Mesendoderm (in vitro differentiated cells): ENCODE measurements around the gene PCDHB12.
A peak's percentile ranks its signal among the peaks of the same experiment; 100 is the strongest.
"Not testable (repeated sequence)": the region's sequence is repeated elsewhere in the genome, so short reads cannot be mapped to it uniquely, and the experiment has no call there.

Experiments used
- DNase-seq: peaks from one replicate; pipeline ENCODE4 v3.0.0; 2013
- H2AK5ac ChIP-seq: 2 replicates; pipeline ENCODE4 v1.6.1; 2013; ENCODE audit warnings: low read length, inconsistent platforms
- H2BK120ac ChIP-seq: 2 replicates; pipeline ENCODE4 v1.6.1; 2013; ENCODE audit warnings: low read depth, mild to moderate bottlenecking, low read length, moderate library complexity, mixed read lengths
- H2BK15ac ChIP-seq: replicated peaks from 2 replicates; pipeline ENCODE4 v1.6.1; 2013; ENCODE audit warnings: low read depth, mild to moderate bottlenecking, moderate library complexity
- H2BK5ac ChIP-seq: 2 replicates; pipeline ENCODE4 v1.6.1; 2013; ENCODE audit warnings: low read length, inconsistent platforms
- H3K18ac ChIP-seq: 2 replicates; pipeline ENCODE4 v1.6.1; 2013; ENCODE audit warnings: mild to moderate bottlenecking, low read length, mixed read lengths
- H3K23ac ChIP-seq: one replicate; pipeline ENCODE4 v1.6.1; 2013; ENCODE audit warnings: low read length
- H3K27ac ChIP-seq: 2 replicates; pipeline ENCODE4 v1.5.1; 2013; ENCODE audit warnings: low read depth, mild to moderate bottlenecking, inconsistent platforms, low read length, moderate library complexity
- H3K27me3 ChIP-seq: 2 replicates; pipeline ENCODE4 v1.6.1; 2013; ENCODE audit warnings: low read length, control low read depth, mild to moderate bottlenecking, inconsistent platforms; ENCODE audit not compliant: insufficient read depth, poor library complexity
- H3K36me3 ChIP-seq: 2 replicates; pipeline ENCODE4 v1.6.1; 2013; ENCODE audit warnings: low read length, inconsistent platforms; ENCODE audit not compliant: control insufficient read depth, insufficient read depth
- H3K4ac ChIP-seq: one replicate; pipeline ENCODE4 v1.6.1; 2013; ENCODE audit warnings: low read depth, mild to moderate bottlenecking, low read length, moderate library complexity
- H3K4me1 ChIP-seq: 2 replicates; pipeline ENCODE4 v1.6.1; 2013; ENCODE audit warnings: low read depth, low read length, inconsistent platforms; ENCODE audit not compliant: control insufficient read depth
- H3K4me2 ChIP-seq: 2 replicates; pipeline ENCODE4 v1.6.1; 2013; ENCODE audit warnings: low read length
- H3K4me3 ChIP-seq: 2 replicates; pipeline ENCODE4 v1.5.1; 2013; ENCODE audit warnings: mild to moderate bottlenecking, low read length
- H3K56ac ChIP-seq: one replicate; pipeline ENCODE4 v1.6.1; 2013; ENCODE audit warnings: low read length
- H3K79me1 ChIP-seq: 2 replicates; pipeline ENCODE4 v1.6.1; 2013; ENCODE audit warnings: low read length, inconsistent platforms
- H3K79me2 ChIP-seq: 2 replicates; pipeline ENCODE4 v1.6.1; 2013; ENCODE audit warnings: mild to moderate bottlenecking, low read length; ENCODE audit not compliant: control insufficient read depth, insufficient read depth
- H3K9ac ChIP-seq: 2 replicates; pipeline ENCODE4 v1.6.1; 2013; ENCODE audit warnings: low read length, inconsistent platforms
- H4K5ac ChIP-seq: one replicate; pipeline ENCODE4 v1.6.1; 2013; ENCODE audit warnings: low read length
- H4K8ac ChIP-seq: one replicate; pipeline ENCODE4 v1.6.1; 2013; ENCODE audit warnings: low read depth, mild to moderate bottlenecking, control low read depth, low read length, moderate library complexity
- WGBS: extraction: QIAGEN DNeasy Blood & Tissue Kit; methylation state at CpG from one replicate; pipeline ENCODE4 v1.1.7; 2013; ENCODE audit warnings: low lambda C conversion rate, missing lambda C conversion rate; ENCODE audit not compliant: insufficient coverage; ENCODE audit errors: extremely low coverage; 5-methylcytosine and 5-hydroxymethylcytosine counted together

The PCDHB12 gene

GRCh38 chr5:141179371-141179770, 29.1 kb upstream of the PCDHB12 start:
- not testable (repeated sequence) for H3K23ac ChIP-seq, H3K4me3 ChIP-seq, H3K56ac ChIP-seq, H3K4ac ChIP-seq, H2BK15ac ChIP-seq, H3K4me1 ChIP-seq, H3K4me2 ChIP-seq, H3K79me2 ChIP-seq, H3K27me3 ChIP-seq, H2BK120ac ChIP-seq, H4K5ac ChIP-seq, DNase-seq, H2BK5ac ChIP-seq, H2AK5ac ChIP-seq, H4K8ac ChIP-seq, H3K18ac ChIP-seq, H3K79me1 ChIP-seq, H3K36me3 ChIP-seq, H3K27ac ChIP-seq, H3K9ac ChIP-seq
- WGBS, result no CpG with 5 or more reads among the region's 39 CpGs

GRCh38 chr5:141179876-141180275, 28.6 kb upstream of the PCDHB12 start:
- not testable (repeated sequence) for H2BK5ac ChIP-seq, H2BK120ac ChIP-seq, H3K27me3 ChIP-seq, H3K18ac ChIP-seq, DNase-seq, H3K27ac ChIP-seq, H4K5ac ChIP-seq, H3K36me3 ChIP-seq, H3K4ac ChIP-seq, H2AK5ac ChIP-seq, H3K79me1 ChIP-seq, H3K23ac ChIP-seq, H3K4me1 ChIP-seq, H3K4me3 ChIP-seq, H3K56ac ChIP-seq, H4K8ac ChIP-seq, H2BK15ac ChIP-seq, H3K9ac ChIP-seq, H3K79me2 ChIP-seq, H3K4me2 ChIP-seq
- WGBS, result no CpG with 5 or more reads among the region's 32 CpGs

- H3K4me3 ChIP-seq, result no peak overlapping the region
- H3K9ac ChIP-seq, result no peak overlapping the region
- no CpG with 5 or more reads among the region's 1 CpG for WGBS
- no peak overlapping the region for H4K5ac ChIP-seq
- H3K27me3 ChIP-seq, result no peaks in the 10 kb centered on the region
- H3K4me2 ChIP-seq, result no peak overlapping the region
- H3K36me3 ChIP-seq, result no peaks in the 10 kb centered on the region
- H3K27ac ChIP-seq, result no peak overlapping the region
- H3K79me2 ChIP-seq, result no peaks in the 10 kb centered on the region
- no peak overlapping the region for H3K4ac ChIP-seq
- no peak overlapping the region for H3K18ac ChIP-seq
- no peak for DNase-seq
- H2BK5ac ChIP-seq, result no peak overlapping the region
- H3K23ac ChIP-seq, result no peak overlapping the region
- no peaks in the 10 kb centered on the region for H3K4me1 ChIP-seq
- H2BK120ac ChIP-seq, result no peak overlapping the region
- no peak overlapping the region for H2BK15ac ChIP-seq
- no peak overlapping the region for H2AK5ac ChIP-seq
- no peak overlapping the region for H3K56ac ChIP-seq
- no peak overlapping the region for H4K8ac ChIP-seq
- no peaks in the 10 kb centered on the region for H3K79me1 ChIP-seq
Measured at GRCh38 chr5:141180313-141180712, 28.2 kb upstream of the PCDHB12 start.

- H2AK5ac ChIP-seq, result no peak within 1 kb of the TSS
- H3K4me2 ChIP-seq, result peak within 1 kb of the TSS; percentile 60
- no peak within 1 kb of the TSS for H2BK15ac ChIP-seq
- H3K79me1 ChIP-seq, result no peaks in the 10 kb centered on the region
- no peaks in the 10 kb centered on the region for H3K79me2 ChIP-seq
- H3K4me1 ChIP-seq, result no peaks in the 10 kb centered on the region
- H3K27ac ChIP-seq, result no peak within 1 kb of the TSS
- H3K23ac ChIP-seq, result no peak within 1 kb of the TSS
- DNase-seq, result peak; percentile 87
- H3K18ac ChIP-seq, result peak within 1 kb of the TSS; percentile 6
- WGBS, result no CpG with 5 or more reads among the region's 13 CpGs
- no peaks in the 10 kb centered on the region for H3K27me3 ChIP-seq
- H2BK5ac ChIP-seq, result no peak within 1 kb of the TSS
- H3K9ac ChIP-seq, result peak within 1 kb of the TSS; percentile 73
- H2BK120ac ChIP-seq, result no peak within 1 kb of the TSS
- H3K4ac ChIP-seq, result no peak within 1 kb of the TSS
- peak within 1 kb of the TSS; percentile 83 for H3K56ac ChIP-seq
- H3K36me3 ChIP-seq, result no peaks in the 10 kb centered on the region
- no peak within 1 kb of the TSS for H4K8ac ChIP-seq
- H3K4me3 ChIP-seq, result peak within 1 kb of the TSS; percentile 55
- no peak within 1 kb of the TSS for H4K5ac ChIP-seq
Measured at GRCh38 chr5:141182248-141182647, 26.3 kb upstream of the PCDHB12 start, which contains the start of gene PCDHB16. TSS of gene PCDHB16 (plus strand) at chr5:141182387. CDS start at chr5:141182560, 173 bp downstream.

- H4K8ac ChIP-seq, H3K4me1 ChIP-seq, H3K9ac ChIP-seq, H3K27ac ChIP-seq, H3K79me1 ChIP-seq, H3K4me3 ChIP-seq, H2BK15ac ChIP-seq, H4K5ac ChIP-seq, H3K56ac ChIP-seq, H3K36me3 ChIP-seq, H2BK5ac ChIP-seq, H3K18ac ChIP-seq, H3K27me3 ChIP-seq, H3K23ac ChIP-seq, H2BK120ac ChIP-seq, H3K79me2 ChIP-seq, DNase-seq, H3K4me2 ChIP-seq, H3K4ac ChIP-seq, H2AK5ac ChIP-seq: not testable (repeated sequence)
- WGBS, result no CpG with 5 or more reads among the region's 69 CpGs
Measured at GRCh38 chr5:141184117-141184855, 24.2 kb upstream of the PCDHB12 start.
